GM18511 (cell line): ENCODE data around the gene CD300LD.

Experiments
- ATAC-seq: cut with Tn5 transposase; IDR thresholded peaks from one replicate; pipeline ENCODE4 v1.9.1; 2021; ENCODE audit warnings: mild to moderate bottlenecking, moderate library complexity; ENCODE audit not compliant: unreplicated experiment

Gene CD300LD

DNA sequence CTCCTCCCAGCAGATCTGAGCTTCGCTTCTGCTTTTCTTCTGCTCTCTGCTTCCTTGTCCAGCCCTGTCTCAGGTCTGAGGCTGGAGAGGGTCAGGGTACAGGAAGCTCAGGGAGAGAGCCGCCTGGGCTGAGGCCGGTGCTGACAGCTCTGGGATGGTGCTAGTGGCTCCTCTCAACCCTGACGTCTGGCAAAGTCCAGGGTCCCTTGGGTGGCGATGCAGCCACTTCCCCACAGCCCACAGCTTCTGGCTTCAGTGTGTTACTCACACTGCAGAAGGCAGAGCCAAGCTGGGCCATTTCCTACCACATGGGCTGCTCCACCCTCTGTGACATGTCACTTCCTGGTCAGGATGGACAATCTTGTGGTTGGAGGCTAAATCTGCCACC lies 46.2 kb downstream of the CD300LD start, which contains the start of gene CD300C:
TSS of gene CD300C (minus strand) at position 273 of the 388 bp plus-strand sequence. CDS start 333 bp downstream, outside the sequence.
- no peak for ATAC-seq

DNA sequence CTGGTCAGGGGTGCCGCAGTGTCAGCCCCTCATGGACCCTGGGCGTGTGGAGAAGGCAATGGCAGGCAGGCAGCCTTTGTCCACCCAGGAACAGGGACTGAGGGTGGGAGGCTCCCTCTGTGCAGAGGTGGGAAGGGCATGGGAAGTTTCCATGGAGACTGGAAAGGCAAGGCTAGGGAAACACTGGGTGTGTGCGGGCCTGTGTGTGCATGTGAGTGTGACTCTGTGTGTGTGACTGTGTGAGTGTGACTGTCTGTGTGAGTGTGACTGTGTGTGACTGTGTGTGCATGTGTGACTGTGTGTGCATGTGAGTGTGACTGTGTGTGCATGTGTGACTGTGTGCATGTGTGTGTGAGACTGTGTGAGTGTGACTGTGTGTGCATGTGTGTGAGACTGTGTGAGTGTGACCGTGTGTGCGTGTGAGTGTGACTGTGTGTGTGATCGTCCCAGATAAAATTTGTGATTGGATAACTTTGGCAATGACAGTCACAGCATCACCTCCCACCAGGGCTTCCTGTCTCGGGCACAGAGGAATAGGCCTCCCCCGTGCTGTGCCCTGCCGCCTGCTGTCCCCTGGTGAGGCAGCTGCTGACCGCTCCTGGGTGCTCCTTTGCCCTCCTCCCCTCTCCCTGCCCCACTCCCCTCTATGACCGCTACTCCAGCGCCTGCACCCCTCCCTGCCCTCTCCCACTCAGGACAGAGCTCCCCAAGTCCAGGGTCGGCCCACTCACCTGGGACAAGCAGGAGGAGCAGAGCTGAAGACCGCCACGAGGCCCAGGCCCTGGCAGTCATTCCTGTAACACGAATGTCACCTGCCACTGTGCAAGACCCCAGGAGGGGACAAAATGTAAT lies 46.9 kb downstream of the CD300LD start:
- no peak for ATAC-seq

DNA sequence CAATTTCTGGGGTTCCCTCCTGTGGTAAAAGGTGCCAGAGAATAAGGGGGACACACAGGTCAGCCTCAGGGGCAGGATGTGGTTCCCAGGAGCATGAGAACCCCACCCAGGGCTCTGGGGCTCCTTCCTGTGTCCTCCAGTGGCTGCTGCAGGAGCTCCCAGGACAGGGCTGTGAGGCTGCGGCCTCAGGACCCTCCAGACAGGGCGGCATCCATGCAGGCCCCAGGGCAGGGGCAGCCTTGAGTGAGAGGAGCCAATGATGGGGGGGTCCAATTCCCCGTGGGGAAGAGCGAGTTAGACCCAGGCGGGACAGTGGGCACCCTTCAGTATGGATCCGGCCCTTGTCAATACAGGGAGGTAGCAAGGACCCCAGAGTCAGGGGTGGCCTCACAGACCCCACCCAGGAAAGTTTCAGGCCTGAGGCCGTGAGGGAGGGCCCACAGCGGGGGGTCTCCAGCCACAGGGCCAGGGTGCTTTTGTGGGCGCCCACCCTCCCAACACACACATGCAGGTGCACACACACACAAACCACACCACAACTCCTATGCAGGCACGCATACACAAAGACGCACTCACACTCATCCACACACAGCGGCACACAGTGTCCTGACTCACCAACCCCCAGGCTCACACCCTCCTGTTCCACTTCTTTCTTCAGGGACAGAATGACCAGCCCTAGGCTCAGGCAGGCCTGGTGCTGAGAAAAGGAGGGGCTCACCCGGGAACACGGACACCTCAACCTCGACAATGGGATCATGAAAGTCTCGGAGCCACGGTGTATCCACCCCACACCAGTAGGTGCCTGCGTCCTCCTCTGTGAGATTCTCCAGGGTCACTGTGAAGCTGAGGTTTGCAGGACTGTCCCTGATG lies 48.0 kb downstream of the CD300LD start:
- ATAC-seq = no peak

DNA sequence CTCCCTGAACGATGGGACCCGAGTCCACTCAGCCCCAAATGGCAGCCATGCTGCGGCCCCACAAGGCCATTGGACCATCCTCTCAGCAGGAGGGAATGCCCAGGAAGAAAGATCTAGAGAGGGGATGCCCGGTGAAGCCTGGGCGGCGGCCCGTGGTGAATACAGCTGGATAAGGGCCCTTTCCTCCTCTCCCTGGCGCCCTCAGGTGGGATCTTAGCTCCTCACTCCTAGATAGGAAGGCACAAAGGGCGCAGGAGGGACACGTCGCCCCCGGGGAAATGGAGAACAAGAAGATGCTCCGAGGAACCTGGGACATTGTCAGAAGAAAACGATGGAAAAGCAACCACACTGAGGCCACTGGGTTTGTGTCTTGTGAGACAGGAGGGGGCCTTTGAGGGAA lies 48.7 kb downstream of the CD300LD start:
- ATAC-seq = no peak

DNA sequence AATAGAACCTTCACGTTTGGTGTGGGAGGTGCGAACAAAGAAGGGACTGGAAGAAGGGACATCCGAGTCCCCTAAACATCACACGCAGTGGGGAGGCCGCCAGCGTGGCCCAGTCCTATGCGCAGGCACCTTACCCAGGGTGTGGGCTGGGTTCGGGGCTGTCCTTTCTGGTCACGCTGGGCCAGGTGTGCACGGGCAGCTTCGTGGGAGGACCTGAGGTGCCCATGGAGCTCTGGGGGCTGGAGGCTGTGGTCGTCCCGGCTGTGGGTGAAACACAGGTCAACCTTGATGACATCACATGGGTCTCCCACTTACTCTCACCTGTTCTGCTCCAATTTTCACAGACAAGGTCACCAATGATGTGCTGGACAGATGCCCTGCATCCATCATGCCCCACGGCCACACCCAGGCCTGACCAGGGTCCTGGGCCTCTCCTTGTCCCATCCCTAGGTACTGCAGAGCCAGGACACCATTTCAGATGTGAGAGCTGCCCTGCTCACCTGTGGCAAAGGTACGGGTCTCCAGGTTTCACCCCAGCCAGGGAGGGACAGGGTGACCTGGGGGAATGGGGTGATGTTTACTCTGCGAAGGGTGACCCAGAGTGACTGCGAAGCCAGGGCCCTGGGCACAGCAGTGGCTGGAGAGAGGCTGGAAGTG lies 49.2 kb downstream of the CD300LD start:
- no peak for ATAC-seq

DNA sequence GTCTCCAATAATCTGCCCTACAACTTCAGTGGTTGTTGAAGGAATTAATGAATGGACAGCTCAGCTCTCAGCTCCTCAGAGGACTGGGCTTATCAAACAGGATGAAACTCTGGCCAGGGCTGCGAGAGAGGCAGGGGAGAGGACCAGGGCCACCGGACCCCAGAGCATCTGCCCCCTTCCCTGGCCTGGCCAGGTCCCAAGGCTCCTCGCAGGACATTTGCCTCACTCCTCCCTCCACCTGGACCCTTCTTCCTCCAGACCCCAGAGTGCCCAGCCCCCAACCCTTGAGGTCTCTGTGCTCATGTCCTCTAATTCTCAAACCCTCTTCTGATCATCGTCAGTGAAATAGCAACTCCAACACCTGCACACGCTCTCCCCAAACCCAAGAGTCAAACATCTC lies 49.9 kb downstream of the CD300LD start:
- no peak for ATAC-seq

DNA sequence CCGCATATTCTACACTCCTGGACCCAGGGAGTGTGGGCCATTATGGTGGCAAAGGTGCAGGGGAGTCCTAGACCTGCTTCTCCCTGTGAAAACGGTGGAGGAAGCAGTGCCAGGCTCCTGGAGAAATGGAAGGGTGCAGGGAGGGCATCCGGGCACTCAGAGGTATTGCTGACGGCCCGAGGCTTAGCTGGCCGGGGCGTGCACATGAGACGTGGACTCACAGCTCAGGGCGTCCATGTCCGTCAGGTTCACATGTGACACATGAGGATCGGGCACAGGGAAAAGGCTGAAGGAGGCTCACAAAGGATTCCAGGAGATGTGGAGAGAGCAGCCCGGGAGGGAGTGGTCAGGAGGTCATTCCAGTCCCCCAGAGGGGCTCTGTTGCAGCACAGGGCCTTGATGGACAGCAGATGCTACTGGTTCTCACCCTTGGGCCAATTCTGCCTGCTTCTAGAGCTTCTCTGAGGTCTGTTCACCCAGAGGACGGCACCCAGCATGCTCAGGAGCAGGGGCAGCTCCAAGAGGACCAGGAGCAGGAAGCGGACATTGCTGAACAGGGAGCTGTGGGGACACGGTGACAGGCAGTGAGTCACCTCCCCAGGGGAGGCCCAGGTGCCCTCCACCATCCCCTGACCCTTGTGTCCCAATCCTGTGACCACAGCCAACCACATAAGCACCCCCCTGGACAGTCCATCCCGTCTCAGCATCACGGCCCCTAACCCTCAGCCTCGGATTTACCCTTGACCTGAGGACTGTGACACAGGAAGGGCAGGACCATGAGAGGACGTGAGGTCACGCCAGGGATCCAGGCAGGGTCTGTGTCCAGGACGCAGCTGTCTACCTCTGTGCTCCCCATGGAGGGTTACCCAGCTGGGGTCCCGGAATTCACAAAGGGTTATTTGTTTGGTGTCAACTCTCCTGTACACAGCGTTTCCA lies 50.6 kb downstream of the CD300LD start:
- ATAC-seq = no peak

DNA sequence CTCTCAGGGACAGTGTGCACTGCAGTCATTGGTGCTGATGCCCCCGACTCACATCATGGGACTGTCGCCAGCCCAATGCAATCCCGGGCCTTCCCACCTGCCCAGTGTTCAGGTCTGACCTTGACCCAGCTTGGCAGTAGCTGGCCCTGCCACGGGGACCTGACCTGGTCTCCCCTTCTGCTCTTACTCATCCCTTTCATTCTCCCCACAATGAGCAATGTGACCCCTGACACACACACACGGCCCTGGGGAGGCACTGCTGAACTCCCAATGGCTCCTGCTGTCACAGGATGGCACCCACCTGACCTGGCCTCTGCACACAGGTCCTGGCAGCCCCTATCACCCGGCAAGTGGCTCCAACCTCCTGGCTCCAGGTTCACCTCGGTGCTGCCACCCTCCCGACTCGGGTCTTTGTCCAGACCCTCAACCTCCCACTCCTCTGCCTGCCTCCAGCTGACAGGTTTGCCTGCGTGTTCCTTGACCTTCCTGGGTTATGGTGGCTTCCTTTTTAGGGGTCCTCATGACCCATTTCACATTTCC lies 52.7 kb downstream of the CD300LD start:
- ATAC-seq = no peak

DNA sequence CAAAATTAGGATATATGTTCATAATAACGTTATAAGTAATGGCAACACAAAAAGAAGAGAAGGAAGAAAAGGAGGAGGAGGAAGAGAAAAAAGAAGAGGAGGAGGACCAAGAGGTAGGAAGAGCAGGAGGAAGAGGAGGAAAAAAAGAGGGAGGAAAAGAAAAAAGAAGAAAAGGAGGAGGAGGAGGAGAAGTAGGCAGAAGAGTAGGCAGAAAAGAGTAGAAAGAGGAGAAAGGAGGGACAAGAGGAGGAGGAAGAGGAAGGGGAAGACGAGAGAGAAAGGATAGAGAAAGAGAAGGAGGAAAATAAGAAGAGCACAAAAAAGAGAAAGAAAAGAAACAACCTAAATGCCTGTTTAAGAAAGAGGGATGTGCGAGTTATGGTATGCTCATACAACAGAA lies 55.2 kb downstream of the CD300LD start:
- no peak for ATAC-seq

DNA sequence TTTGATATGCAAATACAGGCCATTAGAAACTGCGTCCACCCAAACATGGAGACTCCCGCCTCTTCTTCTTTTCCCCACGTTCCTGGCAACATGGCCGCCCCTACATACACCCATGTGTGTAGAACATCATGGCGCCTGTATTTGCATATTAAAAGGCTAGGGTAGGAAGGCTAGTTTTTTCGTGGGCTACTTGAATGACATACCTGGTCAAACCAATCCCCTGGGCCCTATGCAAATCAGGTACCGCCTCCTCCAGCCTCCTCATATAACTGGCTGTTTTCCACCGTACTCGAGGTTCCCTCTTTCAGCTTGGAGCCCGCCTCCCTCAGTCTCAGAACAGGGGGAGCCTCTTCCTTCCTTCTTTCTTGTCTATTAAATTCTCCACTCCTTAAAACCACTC lies 60.0 kb downstream of the CD300LD start:
- no peak for ATAC-seq

DNA sequence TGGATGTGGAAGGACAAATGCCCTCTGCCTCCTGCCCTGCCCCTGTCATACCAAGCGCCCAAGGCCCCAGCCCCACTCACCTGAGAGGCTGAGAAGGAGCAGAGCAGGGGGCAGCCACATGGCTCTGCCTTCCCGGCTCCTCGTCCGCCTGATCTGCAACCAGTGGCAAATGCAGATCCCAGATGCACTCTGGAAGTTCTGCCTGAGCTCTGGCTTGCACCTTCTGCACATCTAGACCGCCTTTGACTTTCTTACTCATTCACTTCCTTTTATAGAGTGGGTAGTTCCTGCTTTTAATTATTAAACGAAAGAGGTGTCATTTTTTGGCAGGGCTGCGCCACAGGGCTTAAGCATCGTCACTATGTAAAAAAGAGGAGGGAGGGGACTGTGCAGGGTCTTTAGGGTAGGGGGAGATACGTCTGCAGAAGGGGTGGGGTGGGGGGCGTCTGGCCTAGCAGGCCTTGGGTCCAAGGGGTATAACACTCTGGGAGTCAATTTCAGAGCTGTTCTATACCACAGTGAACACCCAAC lies 60.8 kb downstream of the CD300LD start, which contains the start of gene CD300LB:
TSS of gene CD300LB (minus strand) at position 245 of the 531 bp plus-strand sequence. CDS start at position 120, 125 bp downstream.
- no peak for ATAC-seq

DNA sequence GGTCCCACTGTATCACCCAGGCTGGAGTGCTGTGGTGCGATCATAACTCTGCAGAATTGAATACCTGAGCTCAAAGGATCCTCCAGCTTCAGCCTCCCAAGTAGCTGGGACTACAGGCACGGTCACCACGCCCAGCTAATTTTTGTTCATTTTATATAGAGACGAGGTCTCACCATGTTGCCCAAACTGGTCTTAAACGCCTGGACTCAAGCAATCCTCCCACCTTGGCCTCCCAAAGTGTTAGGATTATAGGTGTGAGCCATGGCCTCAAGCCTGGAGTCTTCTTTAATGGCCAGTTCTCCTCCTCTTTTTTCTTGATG lies 61.3 kb downstream of the CD300LD start:
- ATAC-seq = no peak
